ENCODE results near the gene AK8.

GRCh38 chr9:132742821-132743311 lies 135.2 kb downstream of the AK8 start:
- TF ChIP-seq POLR2A (IDR thresholded peaks at IDR 0.05): no peak
- no peak for TF ChIP-seq CTCF (IDR thresholded peaks at IDR 0.05)

Measured in right lobe of liver (tissue), 4 donors.